NCI-H146 treated with DMSO at 0.1 percent for 48 hours (cell line): ENCODE results near the gene RTN4IP1.
"Not testable (repeated sequence)": the region's sequence is repeated elsewhere in the genome, so short reads cannot be mapped to it uniquely, and the experiment has no call there.

Source experiments
- DNase-seq: peaks from one replicate; lab custom pipeline; 2025; ENCODE audit not compliant: unreplicated experiment; lab: John Stamatoyannopoulos, UW

RTN4IP1 gene

GRCh38 chr6:106586815-106587415 lies 42.4 kb downstream of the RTN4IP1 start:
- DNase-seq = no peak

GRCh38 chr6:106581468-106581867 lies 47.8 kb downstream of the RTN4IP1 start:
- DNase-seq = no peak

- DNase-seq = no peak
Measured at GRCh38 chr6:106579281-106579680, 50.0 kb downstream of the RTN4IP1 start.

GRCh38 chr6:106574741-106575458 lies 54.4 kb downstream of the RTN4IP1 start:
- peak; percentile 39 for DNase-seq

GRCh38 chr6:106572875-106573585 lies 56.3 kb downstream of the RTN4IP1 start:
- DNase-seq = no peak

- no peak for DNase-seq
Measured at GRCh38 chr6:106572436-106572835, 56.9 kb downstream of the RTN4IP1 start.

- DNase-seq = no peak
Measured at GRCh38 chr6:106569428-106569827, 59.9 kb downstream of the RTN4IP1 start.

- DNase-seq = no peak
Measured at GRCh38 chr6:106568530-106568929, 60.8 kb downstream of the RTN4IP1 start.

GRCh38 chr6:106564476-106564875 lies 64.8 kb downstream of the RTN4IP1 start:
- DNase-seq = no peak

GRCh38 chr6:106563614-106564013 lies 65.7 kb downstream of the RTN4IP1 start:
- no peak for DNase-seq

GRCh38 chr6:106561686-106562405 lies 67.5 kb downstream of the RTN4IP1 start:
- no peak for DNase-seq

- no peak for DNase-seq
Measured at GRCh38 chr6:106560996-106561685, 68.2 kb downstream of the RTN4IP1 start.

GRCh38 chr6:106559659-106560058 lies 69.6 kb downstream of the RTN4IP1 start:
- DNase-seq = not testable (repeated sequence)

GRCh38 chr6:106558364-106558763 lies 70.9 kb downstream of the RTN4IP1 start:
- no peak for DNase-seq

GRCh38 chr6:106557837-106558236 lies 71.5 kb downstream of the RTN4IP1 start:
- no peak for DNase-seq

- no peak for DNase-seq
Measured at GRCh38 chr6:106556368-106556960, 72.8 kb downstream of the RTN4IP1 start.

- no peak for DNase-seq
Measured at GRCh38 chr6:106555767-106556166, 73.5 kb downstream of the RTN4IP1 start.

- no peak for DNase-seq
Measured at GRCh38 chr6:106553440-106553839, 75.9 kb downstream of the RTN4IP1 start.

GRCh38 chr6:106551155-106551554 lies 78.1 kb downstream of the RTN4IP1 start:
- DNase-seq = no peak

- DNase-seq = no peak
Measured at GRCh38 chr6:106549521-106549920, 79.8 kb downstream of the RTN4IP1 start.
